Prostate gland (tissue), 2 donors: ENCODE data around the gene ELK3. TPM values are rescaled to one million over a fixed set of nuclear protein-coding genes. Genes with fewer than 3 reads are reported as not detected.

Source experiments
- DNase-seq: peaks from one replicate; pipeline ENCODE4 v3.0.0-alpha.2; 2019; ENCODE audit warnings: low spot score
- H3K27ac ChIP-seq, 2 donors: fragments of 200-600 bp; sonication (generic); 2 replicates each; pipeline ENCODE4 v1.5.1; 2017 to 2019
- H3K27me3 ChIP-seq: fragments of 200-600 bp; sonication (generic); replicated peaks from 2 replicates; pipeline ENCODE4 v1.5.1; 2019; ENCODE audit not compliant: insufficient read depth
- H3K36me3 ChIP-seq, 2 donors: fragments of 200-600 bp; sonication (generic); 1 replicate in 1 of 2; 2 replicates in 1 of 2; pipeline versions ENCODE4 v1.5.1 to v1.8.1; 2017 to 2019
- H3K4me1 ChIP-seq: fragments of 200-600 bp; sonication (generic); replicated peaks from 2 replicates; pipeline ENCODE4 v1.5.1; 2019
- H3K4me3 ChIP-seq, 2 donors: fragments of 200-600 bp; sonication (generic); 2 replicates each; pipeline ENCODE4 v1.5.1; 2017 to 2019
- H3K9me3 ChIP-seq: fragments of 200-600 bp; sonication (generic); 2 replicates; pipeline ENCODE4 v1.5.1; 2017
- POLR2A ChIP-seq: fragments of 450-650 bp; IDR thresholded peaks from one replicate; pipeline ENCODE4 v1.6.1; 2016; ENCODE audit warnings: antibody characterized with exemption, mild to moderate bottlenecking
- POLR2AphosphoS5 ChIP-seq: sonication (generic); formaldehyde crosslinking; IDR thresholded peaks from one replicate; pipeline ENCODE4 v1.6.1; 2017; ENCODE audit warnings: antibody characterized with exemption
- WGBS: methylation state at CpG from one replicate; pipeline ENCODE4 v1.1.5; 2018; 5-methylcytosine and 5-hydroxymethylcytosine counted together
- intact Hi-C: fragments of 100-400 bp; cut with DNase I; formaldehyde crosslinking; loops from one replicate; pipeline ENCODE4 v1.14.2; 2022
- total RNA-seq, 2 donors: library from RNA; depleted of rRNA; stranded (reverse); fragments of >200 nt; gene quantifications; one replicate each; pipeline ENCODE4 v1.1.0, GENCODE V29; 2016
- TF ChIP-seq, protein P1 (sequence below), 4 experiments: fragments of 200-600 bp in 2 of 4; fragments of 450-650 bp in 2 of 4; sonication (generic) in 2 of 4; IDR thresholded peaks; 1 replicate in 3 of 4; 2 replicates in 1 of 4; pipeline ENCODE4 v1.5.1; 2016 to 2019; ENCODE audit warnings: antibody characterized with exemption in 4 of 4, mild to moderate bottlenecking in 2 of 4, moderate library complexity in 2 of 4

The ELK3 gene
- total RNA-seq, 2 donors from 2014 or later, result 7.0 to 20.6 TPM

DNA sequence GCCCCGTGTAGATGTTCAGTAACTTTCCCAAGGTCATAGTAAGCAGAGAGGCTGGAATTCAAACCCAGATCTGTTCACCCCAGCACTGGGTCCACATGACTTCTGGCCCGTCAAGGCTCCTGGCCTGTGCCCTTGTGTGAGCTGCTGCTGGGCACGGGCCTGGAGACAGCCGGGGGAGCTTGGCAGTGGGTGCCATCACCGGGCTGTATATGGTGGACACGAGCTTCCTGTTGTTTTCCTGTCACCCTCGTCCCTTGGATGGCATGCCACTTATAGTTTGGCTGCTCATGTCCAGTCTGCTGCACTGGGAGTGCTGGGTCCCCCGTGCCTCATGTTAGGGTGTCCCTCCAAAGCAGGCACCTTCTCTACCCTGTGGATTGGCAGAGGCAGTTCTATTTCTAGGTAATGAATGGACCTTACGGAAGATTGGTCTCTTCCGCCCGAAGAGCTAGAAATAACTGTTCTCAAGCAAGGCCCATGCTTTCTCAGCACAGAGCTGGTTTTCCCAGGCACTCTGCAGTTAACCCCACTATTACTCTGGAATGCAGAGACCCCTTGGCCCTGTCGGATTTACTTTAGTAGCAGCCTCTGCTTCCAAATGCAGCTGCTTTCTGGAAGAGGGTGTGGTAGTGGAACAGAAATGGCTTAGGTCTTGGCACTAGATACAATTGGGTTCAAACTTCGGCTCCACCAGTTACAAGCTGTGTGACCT, 44.3 kb downstream of the ELK3 start:
- no peak for TF ChIP-seq POLR2A
- no peak for TF ChIP-seq POLR2AphosphoS5
- TF ChIP-seq, protein P1, sequence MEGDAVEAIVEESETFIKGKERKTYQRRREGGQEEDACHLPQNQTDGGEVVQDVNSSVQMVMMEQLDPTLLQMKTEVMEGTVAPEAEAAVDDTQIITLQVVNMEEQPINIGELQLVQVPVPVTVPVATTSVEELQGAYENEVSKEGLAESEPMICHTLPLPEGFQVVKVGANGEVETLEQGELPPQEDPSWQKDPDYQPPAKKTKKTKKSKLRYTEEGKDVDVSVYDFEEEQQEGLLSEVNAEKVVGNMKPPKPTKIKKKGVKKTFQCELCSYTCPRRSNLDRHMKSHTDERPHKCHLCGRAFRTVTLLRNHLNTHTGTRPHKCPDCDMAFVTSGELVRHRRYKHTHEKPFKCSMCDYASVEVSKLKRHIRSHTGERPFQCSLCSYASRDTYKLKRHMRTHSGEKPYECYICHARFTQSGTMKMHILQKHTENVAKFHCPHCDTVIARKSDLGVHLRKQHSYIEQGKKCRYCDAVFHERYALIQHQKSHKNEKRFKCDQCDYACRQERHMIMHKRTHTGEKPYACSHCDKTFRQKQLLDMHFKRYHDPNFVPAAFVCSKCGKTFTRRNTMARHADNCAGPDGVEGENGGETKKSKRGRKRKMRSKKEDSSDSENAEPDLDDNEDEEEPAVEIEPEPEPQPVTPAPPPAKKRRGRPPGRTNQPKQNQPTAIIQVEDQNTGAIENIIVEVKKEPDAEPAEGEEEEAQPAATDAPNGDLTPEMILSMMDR (IDR thresholded peaks at IDR 0.05), result no peak
- WGBS, result 77% methylated on average over 13 of the region's 13 CpGs
- H3K4me1 ChIP-seq, result no peaks in the 10 kb centered on the region
- no peak overlapping the region for H3K4me3 ChIP-seq
- no peaks in the 10 kb centered on the region for H3K36me3 ChIP-seq
- peak overlapping the region; percentile 36 to 68 for H3K27ac ChIP-seq
- H3K27me3 ChIP-seq, result no peaks in the 10 kb centered on the region
- DNase-seq, result no peak
- intact Hi-C loops, result loop anchor here (5.0 kb wide), 1 partner anchor 159 kb away; no protein-coding TSS in a partner anchor
- no peaks in the 10 kb centered on the region for H3K9me3 ChIP-seq

DNA sequence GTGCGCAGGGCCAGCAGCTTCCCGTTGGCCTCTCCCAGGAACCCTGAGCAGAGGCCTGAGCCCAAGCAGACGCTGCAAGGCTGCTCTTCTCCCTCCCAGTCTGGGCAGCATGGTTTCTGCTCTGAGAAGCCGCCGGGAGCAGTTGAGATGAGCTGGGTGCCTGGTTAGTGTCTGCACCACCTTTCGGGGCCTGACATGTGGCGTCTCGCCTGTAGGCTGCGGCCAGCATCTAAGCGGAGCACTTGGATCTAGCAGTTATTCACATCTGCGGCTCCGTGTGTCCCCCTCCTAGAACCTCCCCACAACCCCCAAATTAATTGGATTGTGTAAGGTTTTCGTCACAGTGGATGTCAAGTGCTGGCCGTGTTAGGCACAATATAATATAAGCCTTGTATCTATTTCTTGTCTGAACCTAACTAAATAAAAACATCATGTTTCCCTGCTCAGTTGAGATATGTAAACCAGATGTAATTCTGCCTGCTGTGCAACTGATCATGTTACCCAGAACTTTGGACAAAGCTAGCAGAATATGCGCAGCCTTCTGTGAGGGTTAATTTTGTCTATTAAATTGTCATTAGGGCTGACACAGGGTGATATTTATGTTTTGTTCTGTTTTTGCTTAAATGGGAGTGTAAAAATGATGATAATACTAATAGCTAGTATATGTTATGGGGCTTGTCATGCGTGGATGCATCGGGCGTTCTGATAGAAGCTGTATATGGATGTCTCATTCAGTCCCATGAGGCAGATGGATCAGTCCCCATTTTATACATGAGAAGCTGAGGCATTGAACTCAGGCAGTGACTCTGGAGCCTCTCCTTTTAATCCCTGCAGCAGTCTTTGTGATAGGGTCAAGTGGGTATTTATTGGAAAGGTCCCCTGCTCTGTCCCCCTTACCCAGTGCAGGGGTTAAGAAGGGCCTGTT, 45.8 kb downstream of the ELK3 start:
- Histone ChIP-seq H3K4me1 (no peaks in the 10 kb centered on the region), H3K4me3 (no peak overlapping the region), H3K36me3 (no peaks in the 10 kb centered on the region), H3K27ac (no peak overlapping the region), H3K9me3 (no peaks in the 10 kb centered on the region), H3K27me3 (no peaks in the 10 kb centered on the region)
- intact Hi-C loops, result loop anchor here (5.0 kb wide), 1 partner anchor 157 kb away; no protein-coding TSS in a partner anchor
- TF ChIP-seq, protein P1 (IDR thresholded peaks at IDR 0.05), result no peak
- TF ChIP-seq POLR2AphosphoS5 (no peak), POLR2A (no peak)
- WGBS, result 78% methylated on average over 18 of the region's 18 CpGs
- DNase-seq, result no peak

DNA sequence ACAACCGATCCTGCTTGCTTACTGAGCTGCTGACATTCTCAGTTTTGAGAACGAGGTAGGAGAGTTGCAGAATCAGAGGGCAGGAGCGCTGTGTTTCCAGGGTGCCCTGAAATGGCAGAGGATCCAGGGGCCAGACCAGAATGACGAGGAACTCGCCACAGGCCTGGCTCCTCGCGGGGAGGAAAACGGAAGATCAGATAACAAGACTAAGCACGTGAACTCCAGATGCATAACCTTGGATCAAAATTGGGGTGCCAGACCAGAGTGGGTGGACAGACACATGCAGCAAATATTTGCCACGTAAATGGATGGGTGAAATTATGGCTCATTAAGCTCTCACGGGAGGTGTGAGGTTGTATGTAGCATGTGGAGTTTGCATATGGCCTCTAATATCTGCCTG, 46.5 kb downstream of the ELK3 start:
- 58% methylated on average over 11 of the region's 11 CpGs for WGBS
- Histone ChIP-seq H3K36me3 (no peaks in the 10 kb centered on the region), H3K9me3 (no peaks in the 10 kb centered on the region), H3K27ac (no peak overlapping the region), H3K4me1 (no peaks in the 10 kb centered on the region), H3K27me3 (no peaks in the 10 kb centered on the region), H3K4me3 (no peak overlapping the region)
- intact Hi-C loops, result no loop called here
- TF ChIP-seq, protein P1 (IDR thresholded peaks at IDR 0.05), result no peak
- TF ChIP-seq POLR2AphosphoS5 (no peak), POLR2A (no peak)
- DNase-seq, result no peak

DNA sequence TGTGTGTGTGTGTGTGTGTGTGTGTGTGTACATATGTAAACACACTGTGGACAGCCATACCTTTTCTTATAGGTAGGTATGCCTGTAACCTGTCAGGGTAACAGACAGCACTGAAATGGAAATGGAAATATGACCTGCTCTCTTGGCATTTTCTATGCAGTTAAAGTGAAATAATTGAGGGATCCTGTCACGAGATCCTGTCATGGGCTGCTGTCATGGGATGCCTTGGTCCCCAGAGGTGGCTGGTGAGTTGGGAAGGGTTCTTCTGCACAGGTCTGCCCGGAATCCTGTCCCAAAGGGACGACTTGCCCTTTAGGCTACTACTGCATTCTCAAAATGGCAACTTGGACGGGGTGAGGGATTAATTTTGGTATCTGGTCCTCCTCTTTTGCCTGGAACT, 47.3 kb downstream of the ELK3 start:
- Histone ChIP-seq H3K27ac (no peak overlapping the region), H3K36me3 (no peaks in the 10 kb centered on the region), H3K9me3 (no peaks in the 10 kb centered on the region), H3K4me1 (no peaks in the 10 kb centered on the region), H3K4me3 (no peak overlapping the region), H3K27me3 (no peaks in the 10 kb centered on the region)
- 85% methylated on average over 4 of the region's 4 CpGs for WGBS
- TF ChIP-seq, protein P1 (IDR thresholded peaks at IDR 0.05), result no peak
- TF ChIP-seq POLR2AphosphoS5, result no peak
- TF ChIP-seq POLR2A, result no peak
- intact Hi-C loops, result no loop called here
- DNase-seq, result no peak
